Right atrium auricular region (tissue), 2 donors: Measurements from ENCODE around the gene IGFL2. TPM values are rescaled to one million over a fixed set of nuclear protein-coding genes. Genes with fewer than 3 reads are reported as not detected.
"Not testable (repeated sequence)": the region's sequence is repeated elsewhere in the genome, so short reads cannot be mapped to it uniquely, and the experiment has no call there.

Source experiments
- DNase-seq: peaks from one replicate; pipeline ENCODE4 v3.0.0-alpha.2; 2019; ENCODE audit warnings: low spot score
- H3K27ac ChIP-seq, 2 donors: fragments of 200-600 bp; sonication (generic); 1 replicate in 1 of 2; 2 replicates in 1 of 2; pipeline ENCODE4 v1.5.1; 2016 to 2019
- H3K27me3 ChIP-seq, 2 donors: fragments of 200-600 bp; sonication (generic); one replicate each; pipeline versions ENCODE4 v1.5.1 to v1.6.0; 2017 to 2019
- H3K36me3 ChIP-seq: fragments of 200-600 bp; sonication (generic); one replicate; pipeline ENCODE4 v1.5.1; 2016
- H3K4me1 ChIP-seq, 2 donors: fragments of 200-600 bp; sonication (generic); one replicate each; pipeline versions ENCODE4 v1.5.1 to v1.6.0; 2017 to 2019
- H3K4me3 ChIP-seq, 2 donors: fragments of 200-600 bp; sonication (generic); 1 replicate in 1 of 2; 2 replicates in 1 of 2; pipeline ENCODE4 v1.5.1; 2017 to 2019; ENCODE audit warnings: mild to moderate bottlenecking in 1 of 2, moderate library complexity in 1 of 2
- H3K9me3 ChIP-seq, 2 donors: fragments of 200-600 bp; sonication (generic); one replicate each; pipeline ENCODE4 v1.5.1; 2019
- total RNA-seq, 2 donors: library from RNA; depleted of rRNA; stranded (reverse); fragments of >200 nt; gene quantifications; one replicate each; pipeline ENCODE4 v1.1.0, GENCODE V29; 2016
- TF ChIP-seq, protein P1 (sequence below), 2 donors: fragments of 200-600 bp; sonication (generic); IDR thresholded peaks; one replicate each; pipeline ENCODE4 v1.5.1; 2019; ENCODE audit warnings: antibody characterized with exemption in 2 of 2

IGFL2 gene
- 1 to 10 TPM in 1 of 2 donors, not detected in 1; 1.8 TPM for total RNA-seq

DNA sequence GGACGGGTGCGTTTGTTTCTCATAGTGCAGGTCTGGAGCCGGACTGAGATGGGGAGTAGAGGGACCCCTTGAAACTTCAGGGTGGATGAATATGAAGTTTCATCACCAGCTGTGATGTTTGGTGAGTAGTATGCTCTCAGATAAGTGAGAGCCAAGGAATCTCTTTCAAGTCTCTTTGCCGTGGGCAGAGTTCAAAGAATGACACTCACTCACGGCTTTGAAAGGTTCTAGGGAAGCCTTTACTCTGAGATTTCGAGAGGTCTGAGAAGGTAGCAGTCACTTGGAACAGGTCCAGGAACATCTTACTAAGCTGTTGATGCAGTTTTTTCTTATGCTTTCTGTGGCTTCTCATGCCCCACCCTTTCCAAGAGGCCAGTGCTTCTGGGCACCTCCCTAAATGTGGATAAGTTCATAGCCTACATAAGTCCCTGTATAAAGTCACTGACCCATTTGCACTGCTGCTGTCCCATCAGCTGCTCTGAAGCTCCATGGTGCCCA, at the start of gene IGFL2:
Gene IGFL2 (plus strand): TSS at position 448 of the 498 bp plus-strand sequence. CDS start 41 bp downstream, at position 489.
- no peaks in the 10 kb centered on the region for H3K36me3 ChIP-seq
- H3K27me3 ChIP-seq: no peaks in the 10 kb centered on the region
- H3K9me3 ChIP-seq: no peaks in the 10 kb centered on the region
- no peak within 1 kb of the TSS for H3K27ac ChIP-seq
- TF ChIP-seq, protein P1, sequence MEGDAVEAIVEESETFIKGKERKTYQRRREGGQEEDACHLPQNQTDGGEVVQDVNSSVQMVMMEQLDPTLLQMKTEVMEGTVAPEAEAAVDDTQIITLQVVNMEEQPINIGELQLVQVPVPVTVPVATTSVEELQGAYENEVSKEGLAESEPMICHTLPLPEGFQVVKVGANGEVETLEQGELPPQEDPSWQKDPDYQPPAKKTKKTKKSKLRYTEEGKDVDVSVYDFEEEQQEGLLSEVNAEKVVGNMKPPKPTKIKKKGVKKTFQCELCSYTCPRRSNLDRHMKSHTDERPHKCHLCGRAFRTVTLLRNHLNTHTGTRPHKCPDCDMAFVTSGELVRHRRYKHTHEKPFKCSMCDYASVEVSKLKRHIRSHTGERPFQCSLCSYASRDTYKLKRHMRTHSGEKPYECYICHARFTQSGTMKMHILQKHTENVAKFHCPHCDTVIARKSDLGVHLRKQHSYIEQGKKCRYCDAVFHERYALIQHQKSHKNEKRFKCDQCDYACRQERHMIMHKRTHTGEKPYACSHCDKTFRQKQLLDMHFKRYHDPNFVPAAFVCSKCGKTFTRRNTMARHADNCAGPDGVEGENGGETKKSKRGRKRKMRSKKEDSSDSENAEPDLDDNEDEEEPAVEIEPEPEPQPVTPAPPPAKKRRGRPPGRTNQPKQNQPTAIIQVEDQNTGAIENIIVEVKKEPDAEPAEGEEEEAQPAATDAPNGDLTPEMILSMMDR (IDR thresholded peaks at IDR 0.05): no peak
- no peak for DNase-seq
- no peak within 1 kb of the TSS for H3K4me3 ChIP-seq
- H3K4me1 ChIP-seq: no peaks in the 10 kb centered on the region

- no peak overlapping the region for H3K27ac ChIP-seq
- peaks cover 0 to 11% of the 10 kb centered on the region in 2 donors for H3K9me3 ChIP-seq
- H3K4me1 ChIP-seq: no peaks in the 10 kb centered on the region
- no peak overlapping the region for H3K4me3 ChIP-seq
- no peaks in the 10 kb centered on the region for H3K27me3 ChIP-seq
- no peak for DNase-seq
- TF ChIP-seq, protein P1 (IDR thresholded peaks at IDR 0.05): no peak
- no peaks in the 10 kb centered on the region for H3K36me3 ChIP-seq
Observed at GRCh38 chr19:46100344-46100743, 47.7 kb upstream of the IGFL2 start.

DNA sequence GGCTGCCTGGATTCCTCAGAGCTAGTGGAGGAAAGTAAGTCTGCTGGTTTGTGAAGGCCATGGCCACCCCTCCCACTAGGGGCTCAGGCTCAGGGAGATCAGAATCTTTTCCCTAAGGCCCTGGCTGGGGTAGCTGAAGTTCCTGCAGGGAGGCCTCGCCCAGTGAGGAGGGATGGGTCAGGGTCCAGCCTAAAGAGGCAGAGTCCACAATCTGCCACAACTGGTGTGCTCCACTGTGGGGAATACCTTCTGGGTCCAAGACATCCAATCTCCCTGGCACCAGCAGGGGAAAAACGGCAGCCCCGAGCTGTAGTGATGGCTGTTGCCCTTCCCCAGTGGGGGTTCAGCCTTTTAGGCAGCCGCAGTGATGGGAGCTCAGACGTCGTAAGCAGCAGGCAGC, 46.7 kb upstream of the IGFL2 start:
- Histone ChIP-seq H3K27me3 (no peaks in the 10 kb centered on the region), H3K4me1 (no peaks in the 10 kb centered on the region)
- TF ChIP-seq, protein P1 (IDR thresholded peaks at IDR 0.05): no peak

DNA sequence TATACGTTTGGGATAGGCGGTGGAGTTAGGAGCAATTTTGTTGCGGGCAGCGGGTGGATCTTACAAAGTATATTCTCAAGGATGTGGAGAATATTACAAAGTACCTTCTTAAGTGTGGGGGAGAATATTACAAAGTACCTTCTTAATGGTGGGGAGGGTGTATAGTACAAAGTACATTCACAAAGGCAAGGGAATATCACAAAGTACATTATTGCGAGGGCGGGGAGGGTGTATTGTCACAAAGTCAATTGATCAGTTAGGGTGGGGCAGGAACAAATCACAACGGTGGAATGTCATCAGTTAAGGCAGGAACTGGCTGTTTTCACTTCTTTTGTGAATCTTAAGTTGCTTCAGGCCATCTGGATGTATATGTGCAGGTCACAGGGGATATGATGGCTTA, 45.7 kb upstream of the IGFL2 start:
- H3K9me3 ChIP-seq, DNase-seq, H3K27ac ChIP-seq, H3K4me3 ChIP-seq, H3K4me1 ChIP-seq, H3K36me3 ChIP-seq, H3K27me3 ChIP-seq: not testable (repeated sequence)

More for the DNA sequence above, 46.7 kb upstream of the IGFL2 start:
- DNase-seq: no peak
- Histone ChIP-seq H3K9me3 (peaks cover 0 to 11% of the 10 kb centered on the region in 2 donors), H3K4me3 (no peak overlapping the region), H3K27ac (no peak overlapping the region), H3K36me3 (no peaks in the 10 kb centered on the region)

- no peak overlapping the region for H3K4me3 ChIP-seq
- no peaks in the 10 kb centered on the region for H3K27me3 ChIP-seq
- DNase-seq: no peak
- no peaks in the 10 kb centered on the region for H3K9me3 ChIP-seq
- H3K4me1 ChIP-seq: no peaks in the 10 kb centered on the region
- TF ChIP-seq, protein P1 (IDR thresholded peaks at IDR 0.05): no peak
- no peaks in the 10 kb centered on the region for H3K36me3 ChIP-seq
- H3K27ac ChIP-seq: no peak overlapping the region
Observed at GRCh38 chr19:46107371-46107770, 40.7 kb upstream of the IGFL2 start.

DNA sequence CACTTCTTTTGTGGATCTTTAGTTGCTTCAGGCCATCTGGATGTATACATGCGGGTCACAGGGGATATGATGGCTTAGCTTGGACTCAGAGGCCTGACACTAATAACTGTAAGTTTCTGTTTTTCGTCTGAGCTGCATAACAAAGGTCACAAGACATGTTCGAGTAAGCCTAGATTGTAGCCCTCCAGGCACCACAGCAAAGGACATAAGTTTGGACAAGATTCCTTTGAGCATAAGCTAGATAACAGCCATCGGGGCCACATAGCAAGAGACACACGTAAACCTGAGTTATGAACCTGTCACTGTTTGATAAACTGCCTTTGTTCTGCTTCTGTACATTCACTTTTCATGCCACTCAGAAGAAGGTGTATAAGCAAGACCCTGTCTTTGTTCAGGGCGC, 38.2 kb upstream of the IGFL2 start:
- H3K4me1 ChIP-seq: no peaks in the 10 kb centered on the region
- no peak overlapping the region for H3K4me3 ChIP-seq
- no peak for DNase-seq
- no peak overlapping the region for H3K27ac ChIP-seq
- H3K27me3 ChIP-seq: no peaks in the 10 kb centered on the region
- TF ChIP-seq, protein P1 (IDR thresholded peaks at IDR 0.05): no peak
- H3K9me3 ChIP-seq: no peaks in the 10 kb centered on the region
- no peaks in the 10 kb centered on the region for H3K36me3 ChIP-seq
